ENCODE measurements around the gene NPAS4. TPM values are rescaled to one million over a fixed set of nuclear protein-coding genes. Genes with fewer than 3 reads are reported as not detected.

NPAS4 gene
- total and polyA plus RNA-seq, 2 of the 13 experiments (the other 11 are each of a cell fraction or from before 2014, with no cell fraction given): not detected

DNA sequence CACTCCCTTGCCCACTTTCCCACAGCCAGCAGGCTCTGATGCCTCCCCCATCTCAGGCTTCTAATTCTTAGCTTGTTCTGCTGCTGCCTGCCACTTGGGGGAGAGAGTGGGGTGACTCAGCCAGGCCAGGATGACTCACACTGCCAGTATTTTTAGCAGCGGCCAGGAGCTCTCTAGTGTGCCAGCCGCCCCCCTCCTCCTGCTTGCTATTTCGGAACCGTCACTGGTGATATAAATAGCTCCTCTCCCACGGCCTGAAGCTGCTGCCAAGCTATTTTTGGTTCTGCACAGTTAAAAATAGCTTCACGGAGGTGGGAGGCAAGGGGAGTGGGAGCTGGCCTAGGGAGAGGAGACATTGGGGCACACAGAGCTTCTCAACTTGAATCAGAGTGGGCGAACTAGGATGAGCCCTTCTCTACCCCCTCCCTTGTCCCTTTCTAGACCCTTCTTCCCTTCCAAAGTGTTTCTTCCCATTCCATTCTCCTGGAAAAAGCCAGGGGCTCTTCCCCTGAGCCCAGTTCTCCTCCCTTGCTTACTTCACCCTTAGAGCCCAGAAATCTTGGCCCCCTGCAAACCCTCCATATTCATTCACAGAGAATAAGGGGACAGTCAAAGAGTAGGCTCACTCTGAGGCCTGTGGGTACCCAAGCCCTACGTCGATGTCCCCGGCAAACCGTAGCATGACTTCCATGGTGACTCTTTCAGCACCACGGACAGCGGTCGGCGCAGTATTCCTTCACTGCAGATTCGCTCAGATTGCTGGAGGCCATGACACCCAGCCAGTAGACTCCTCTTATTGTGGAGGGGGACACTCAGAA is 2.5 kb upstream of the NPAS4 start (continued):
- TF ChIP-seq, protein P1, sequence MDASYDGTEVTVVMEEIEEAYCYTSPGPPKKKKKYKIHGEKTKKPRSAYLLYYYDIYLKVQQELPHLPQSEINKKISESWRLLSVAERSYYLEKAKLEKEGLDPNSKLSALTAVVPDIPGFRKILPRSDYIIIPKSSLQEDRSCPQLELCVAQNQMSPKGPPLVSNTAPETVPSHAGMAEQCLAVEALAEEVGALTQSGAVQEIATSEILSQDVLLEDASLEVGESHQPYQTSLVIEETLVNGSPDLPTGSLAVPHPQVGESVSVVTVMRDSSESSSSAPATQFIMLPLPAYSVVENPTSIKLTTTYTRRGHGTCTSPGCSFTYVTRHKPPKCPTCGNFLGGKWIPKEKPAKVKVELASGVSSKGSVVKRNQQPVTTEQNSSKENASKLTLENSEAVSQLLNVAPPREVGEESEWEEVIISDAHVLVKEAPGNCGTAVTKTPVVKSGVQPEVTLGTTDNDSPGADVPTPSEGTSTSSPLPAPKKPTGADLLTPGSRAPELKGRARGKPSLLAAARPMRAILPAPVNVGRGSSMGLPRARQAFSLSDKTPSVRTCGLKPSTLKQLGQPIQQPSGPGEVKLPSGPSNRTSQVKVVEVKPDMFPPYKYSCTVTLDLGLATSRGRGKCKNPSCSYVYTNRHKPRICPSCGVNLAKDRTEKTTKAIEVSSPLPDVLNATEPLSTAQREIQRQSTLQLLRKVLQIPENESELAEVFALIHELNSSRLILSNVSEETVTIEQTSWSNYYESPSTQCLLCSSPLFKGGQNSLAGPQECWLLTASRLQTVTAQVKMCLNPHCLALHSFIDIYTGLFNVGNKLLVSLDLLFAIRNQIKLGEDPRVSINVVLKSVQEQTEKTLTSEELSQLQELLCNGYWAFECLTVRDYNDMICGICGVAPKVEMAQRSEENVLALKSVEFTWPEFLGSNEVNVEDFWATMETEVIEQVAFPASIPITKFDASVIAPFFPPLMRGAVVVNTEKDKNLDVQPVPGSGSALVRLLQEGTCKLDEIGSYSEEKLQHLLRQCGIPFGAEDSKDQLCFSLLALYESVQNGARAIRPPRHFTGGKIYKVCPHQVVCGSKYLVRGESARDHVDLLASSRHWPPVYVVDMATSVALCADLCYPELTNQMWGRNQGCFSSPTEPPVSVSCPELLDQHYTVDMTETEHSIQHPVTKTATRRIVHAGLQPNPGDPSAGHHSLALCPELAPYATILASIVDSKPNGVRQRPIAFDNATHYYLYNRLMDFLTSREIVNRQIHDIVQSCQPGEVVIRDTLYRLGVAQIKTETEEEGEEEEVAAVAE (CRISPR knock-in tag; IDR thresholded peaks at IDR 0.05; ENCODE audit: borderline replicate concordance): peak; percentile 92
- TF ChIP-seq ZNF232 (CRISPR knock-in tag; IDR thresholded peaks at IDR 0.05; ENCODE audit: borderline replicate concordance) (peak; percentile 97; the same call in 1 of the 2 replicates), ZSCAN20 (CRISPR knock-in tag; IDR thresholded peaks at IDR 0.05; ENCODE audit: borderline replicate concordance) (no peak), ETV5 (CRISPR knock-in tag; IDR thresholded peaks at IDR 0.05; ENCODE audit: borderline replicate concordance) (peak; percentile 14; the same call in 1 of the 2 replicates), ZNF556 (CRISPR knock-in tag; IDR thresholded peaks at IDR 0.05; ENCODE audit: borderline replicate concordance) (no peak), ZNF7 (CRISPR knock-in tag; IDR thresholded peaks at IDR 0.05) (no peak), ZNF143 (CRISPR knock-in tag; IDR thresholded peaks at IDR 0.05) (no peak), ZNF782 (CRISPR knock-in tag; IDR thresholded peaks at IDR 0.05; ENCODE audit: borderline replicate concordance) (no peak), KAT2B (IDR thresholded peaks at IDR 0.05; ENCODE audit: borderline replicate concordance, low read depth, low read length) (no peak)
- TF ChIP-seq, protein P2, sequence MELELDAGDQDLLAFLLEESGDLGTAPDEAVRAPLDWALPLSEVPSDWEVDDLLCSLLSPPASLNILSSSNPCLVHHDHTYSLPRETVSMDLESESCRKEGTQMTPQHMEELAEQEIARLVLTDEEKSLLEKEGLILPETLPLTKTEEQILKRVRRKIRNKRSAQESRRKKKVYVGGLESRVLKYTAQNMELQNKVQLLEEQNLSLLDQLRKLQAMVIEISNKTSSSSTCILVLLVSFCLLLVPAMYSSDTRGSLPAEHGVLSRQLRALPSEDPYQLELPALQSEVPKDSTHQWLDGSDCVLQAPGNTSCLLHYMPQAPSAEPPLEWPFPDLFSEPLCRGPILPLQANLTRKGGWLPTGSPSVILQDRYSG (CRISPR knock-in tag; IDR thresholded peaks at IDR 0.05): peak; percentile 66; the same call in 1 of the 2 replicates
- TF ChIP-seq, protein P3, sequence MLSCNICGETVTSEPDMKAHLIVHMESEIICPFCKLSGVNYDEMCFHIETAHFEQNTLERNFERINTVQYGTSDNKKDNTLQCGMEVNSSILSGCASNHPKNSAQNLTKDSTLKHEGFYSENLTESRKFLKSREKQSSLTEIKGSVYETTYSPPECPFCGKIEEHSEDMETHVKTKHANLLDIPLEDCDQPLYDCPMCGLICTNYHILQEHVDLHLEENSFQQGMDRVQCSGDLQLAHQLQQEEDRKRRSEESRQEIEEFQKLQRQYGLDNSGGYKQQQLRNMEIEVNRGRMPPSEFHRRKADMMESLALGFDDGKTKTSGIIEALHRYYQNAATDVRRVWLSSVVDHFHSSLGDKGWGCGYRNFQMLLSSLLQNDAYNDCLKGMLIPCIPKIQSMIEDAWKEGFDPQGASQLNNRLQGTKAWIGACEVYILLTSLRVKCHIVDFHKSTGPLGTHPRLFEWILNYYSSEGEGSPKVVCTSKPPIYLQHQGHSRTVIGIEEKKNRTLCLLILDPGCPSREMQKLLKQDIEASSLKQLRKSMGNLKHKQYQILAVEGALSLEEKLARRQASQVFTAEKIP (CRISPR knock-in tag; IDR thresholded peaks at IDR 0.05; ENCODE audit: borderline replicate concordance): no peak
- TF ChIP-seq, protein P4, sequence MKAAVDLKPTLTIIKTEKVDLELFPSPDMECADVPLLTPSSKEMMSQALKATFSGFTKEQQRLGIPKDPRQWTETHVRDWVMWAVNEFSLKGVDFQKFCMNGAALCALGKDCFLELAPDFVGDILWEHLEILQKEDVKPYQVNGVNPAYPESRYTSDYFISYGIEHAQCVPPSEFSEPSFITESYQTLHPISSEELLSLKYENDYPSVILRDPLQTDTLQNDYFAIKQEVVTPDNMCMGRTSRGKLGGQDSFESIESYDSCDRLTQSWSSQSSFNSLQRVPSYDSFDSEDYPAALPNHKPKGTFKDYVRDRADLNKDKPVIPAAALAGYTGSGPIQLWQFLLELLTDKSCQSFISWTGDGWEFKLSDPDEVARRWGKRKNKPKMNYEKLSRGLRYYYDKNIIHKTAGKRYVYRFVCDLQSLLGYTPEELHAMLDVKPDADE (CRISPR knock-in tag; IDR thresholded peaks at IDR 0.05): 0 out of 2 replicates have a peak, but pooled peaks have one; percentile 78
- TF ChIP-seq, protein P5, sequence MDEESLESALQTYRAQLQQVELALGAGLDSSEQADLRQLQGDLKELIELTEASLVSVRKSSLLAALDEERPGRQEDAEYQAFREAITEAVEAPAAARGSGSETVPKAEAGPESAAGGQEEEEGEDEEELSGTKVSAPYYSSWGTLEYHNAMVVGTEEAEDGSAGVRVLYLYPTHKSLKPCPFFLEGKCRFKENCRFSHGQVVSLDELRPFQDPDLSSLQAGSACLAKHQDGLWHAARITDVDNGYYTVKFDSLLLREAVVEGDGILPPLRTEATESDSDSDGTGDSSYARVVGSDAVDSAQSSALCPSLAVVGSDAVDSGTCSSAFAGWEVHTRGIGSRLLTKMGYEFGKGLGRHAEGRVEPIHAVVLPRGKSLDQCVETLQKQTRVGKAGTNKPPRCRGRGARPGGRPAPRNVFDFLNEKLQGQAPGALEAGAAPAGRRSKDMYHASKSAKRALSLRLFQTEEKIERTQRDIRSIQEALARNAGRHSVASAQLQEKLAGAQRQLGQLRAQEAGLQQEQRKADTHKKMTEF (CRISPR knock-in tag; IDR thresholded peaks at IDR 0.05): no peak

All from HepG2 (cell line).